NCI-H187 (cell line): ENCODE results near the gene SERPINI2.

Experiments used
- DNase-seq, 2 experiments: peaks; one replicate each; lab custom pipeline; 2025; lab: John Stamatoyannopoulos, UW

SERPINI2 gene, protein sequence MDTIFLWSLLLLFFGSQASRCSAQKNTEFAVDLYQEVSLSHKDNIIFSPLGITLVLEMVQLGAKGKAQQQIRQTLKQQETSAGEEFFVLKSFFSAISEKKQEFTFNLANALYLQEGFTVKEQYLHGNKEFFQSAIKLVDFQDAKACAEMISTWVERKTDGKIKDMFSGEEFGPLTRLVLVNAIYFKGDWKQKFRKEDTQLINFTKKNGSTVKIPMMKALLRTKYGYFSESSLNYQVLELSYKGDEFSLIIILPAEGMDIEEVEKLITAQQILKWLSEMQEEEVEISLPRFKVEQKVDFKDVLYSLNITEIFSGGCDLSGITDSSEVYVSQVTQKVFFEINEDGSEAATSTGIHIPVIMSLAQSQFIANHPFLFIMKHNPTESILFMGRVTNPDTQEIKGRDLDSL

DNA sequence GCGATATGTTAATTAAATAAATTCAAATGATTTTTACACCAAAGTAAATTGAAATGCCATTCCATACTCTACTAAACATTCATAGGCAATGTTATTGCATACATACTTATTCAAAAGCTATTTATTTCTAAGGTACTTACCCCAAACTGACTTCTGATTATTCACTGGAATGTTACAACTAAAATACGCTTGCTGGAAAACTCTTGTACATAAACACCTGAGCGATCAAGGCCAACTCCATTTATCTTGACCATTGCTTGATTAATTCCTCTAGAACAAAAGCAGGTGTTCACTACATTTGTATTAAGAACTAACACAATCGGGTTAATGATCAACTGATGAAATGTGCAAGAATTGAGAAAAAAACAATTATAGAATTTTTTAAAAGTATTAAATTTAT is at the start of gene SERPINI2:
Gene SERPINI2 (minus strand): TSS at position 180 of the 400 bp plus-strand sequence. CDS start 2,208 bp downstream, outside the sequence.
- DNase-seq = no peak

DNA sequence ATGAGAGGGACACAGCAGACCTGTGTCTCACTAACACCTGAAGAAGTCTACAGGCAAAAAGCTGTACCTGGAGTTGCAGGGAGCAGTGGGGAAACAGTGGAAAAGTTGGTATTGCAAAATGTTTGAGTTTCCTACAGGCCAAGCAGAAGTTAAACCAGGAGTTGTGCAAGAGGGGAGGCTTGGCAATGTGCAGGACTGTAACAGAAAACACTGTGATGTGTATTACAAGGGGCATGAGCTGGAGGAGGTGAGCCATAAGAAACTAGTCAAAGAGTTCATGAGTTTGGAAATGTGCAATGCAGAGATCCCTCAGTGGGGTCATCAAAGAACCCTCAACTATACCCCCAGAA is 47.1 kb upstream of the SERPINI2 start:
- DNase-seq = no peak

DNA sequence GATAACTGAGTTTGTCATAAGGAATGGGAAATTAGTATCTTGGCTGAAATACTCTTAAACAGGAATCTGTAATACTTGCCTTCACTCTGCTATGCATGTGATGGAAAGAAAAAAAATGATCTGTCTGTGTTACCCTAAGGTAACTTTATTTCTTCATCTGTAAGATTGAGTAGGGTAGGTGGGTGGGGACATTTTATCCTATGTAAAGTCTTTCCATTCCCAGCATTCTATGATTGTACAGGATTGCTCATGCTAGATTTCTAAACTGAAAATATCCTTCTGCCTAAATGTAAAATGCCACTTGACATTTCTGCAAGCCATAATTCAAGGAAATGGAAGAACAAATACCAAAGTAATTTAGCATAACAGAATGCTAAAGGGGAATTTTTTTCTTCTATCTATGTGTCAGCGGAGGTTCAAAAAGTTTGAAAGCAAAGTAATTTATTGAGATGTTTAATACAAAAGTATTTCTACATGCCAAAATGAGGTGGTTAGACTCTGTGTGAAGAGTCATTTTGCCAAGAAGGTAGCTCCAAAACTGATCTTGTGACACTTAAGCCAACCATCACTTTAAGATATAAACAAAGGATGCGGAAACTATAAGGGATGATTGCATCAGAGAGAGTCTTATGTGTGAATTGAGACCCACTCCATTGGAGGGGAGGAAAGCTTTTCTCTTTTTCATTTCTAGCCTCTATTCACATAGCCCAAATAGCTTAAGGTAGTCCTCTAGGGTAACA is 46.6 kb upstream of the SERPINI2 start:
- DNase-seq = no peak

DNA sequence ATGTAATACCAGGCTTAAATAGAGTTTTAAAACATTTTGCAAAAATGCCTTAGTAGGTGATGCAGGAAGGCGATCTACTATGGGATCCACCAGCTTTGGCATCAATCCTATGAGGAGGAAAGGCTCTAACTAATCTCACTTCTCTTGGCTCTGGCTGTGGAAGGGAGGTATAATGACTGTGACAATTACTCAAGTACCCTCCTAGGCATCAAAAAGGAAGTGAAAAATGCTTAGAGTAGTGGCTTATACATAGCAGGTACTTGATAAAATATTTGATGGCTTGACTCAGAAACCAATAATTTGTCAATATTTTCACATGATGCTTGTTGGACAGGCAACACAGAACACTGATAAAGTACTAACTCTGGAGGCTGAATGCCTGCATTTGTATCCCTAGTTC is 34.1 kb upstream of the SERPINI2 start:
- DNase-seq = no peak

DNA sequence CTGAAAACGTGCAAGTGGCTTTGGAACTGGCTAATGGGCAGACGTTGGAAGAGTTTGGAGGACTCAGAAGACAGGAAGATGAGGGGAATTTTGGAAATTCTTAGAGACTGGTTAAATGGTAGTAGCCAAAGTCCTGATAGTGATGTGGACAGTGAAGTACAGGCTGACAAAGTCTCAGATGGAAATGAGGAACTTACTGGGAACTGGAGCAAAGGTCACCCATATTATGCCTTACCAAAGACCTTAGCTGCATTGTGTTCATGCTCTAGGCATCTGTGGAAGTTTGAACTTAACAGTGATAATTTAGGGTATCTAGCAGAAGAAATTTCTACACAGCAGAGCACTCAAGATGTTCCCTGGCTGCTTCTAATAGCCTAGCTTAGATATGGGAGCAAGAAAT is 28.6 kb upstream of the SERPINI2 start:
- DNase-seq = no peak

GRCh38 chr3:167501941-167502340 is 28.1 kb upstream of the SERPINI2 start:
- DNase-seq = no peak

DNA sequence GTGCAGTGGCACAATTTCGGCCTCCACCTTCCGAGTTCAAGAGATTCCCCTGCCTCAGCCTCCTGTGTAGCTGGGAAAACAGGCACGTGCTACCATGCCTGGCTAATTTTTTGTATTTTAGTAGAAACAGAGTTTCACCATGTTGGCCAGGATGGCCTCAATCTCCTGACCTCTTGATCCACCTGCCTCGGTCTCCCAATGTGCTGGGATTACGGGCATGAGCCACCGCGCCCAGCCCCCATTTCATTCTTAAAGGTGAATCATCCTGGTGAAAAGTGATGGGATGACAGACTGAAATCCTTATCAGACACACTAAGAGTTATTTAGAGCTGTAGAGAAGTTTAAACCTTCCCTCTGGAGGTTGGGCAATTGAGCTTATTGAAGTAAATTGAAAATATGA is 24.1 kb upstream of the SERPINI2 start:
- no peak for DNase-seq

- DNase-seq = no peak
Measured at GRCh38 chr3:167493244-167493643, 19.4 kb upstream of the SERPINI2 start.

DNA sequence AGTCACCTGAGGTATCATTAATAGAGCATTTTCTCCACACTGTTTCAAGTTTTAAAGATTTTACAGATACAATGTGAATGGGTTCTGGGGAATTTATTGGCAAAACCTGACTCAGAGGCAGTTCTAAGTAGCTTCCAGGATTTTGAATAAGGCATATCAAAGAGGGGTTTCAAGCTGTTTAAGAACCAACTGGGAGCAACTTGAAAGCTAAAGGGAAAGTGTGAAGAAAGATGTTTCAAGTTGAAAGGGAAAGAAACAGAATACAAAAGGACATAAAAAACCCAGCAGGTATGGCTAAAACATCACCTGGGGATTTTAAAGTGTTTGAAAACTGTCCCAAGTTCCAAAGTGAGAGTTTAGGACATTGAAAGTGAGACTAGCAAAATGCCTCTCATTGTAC is 17.8 kb upstream of the SERPINI2 start:
- no peak for DNase-seq

DNA sequence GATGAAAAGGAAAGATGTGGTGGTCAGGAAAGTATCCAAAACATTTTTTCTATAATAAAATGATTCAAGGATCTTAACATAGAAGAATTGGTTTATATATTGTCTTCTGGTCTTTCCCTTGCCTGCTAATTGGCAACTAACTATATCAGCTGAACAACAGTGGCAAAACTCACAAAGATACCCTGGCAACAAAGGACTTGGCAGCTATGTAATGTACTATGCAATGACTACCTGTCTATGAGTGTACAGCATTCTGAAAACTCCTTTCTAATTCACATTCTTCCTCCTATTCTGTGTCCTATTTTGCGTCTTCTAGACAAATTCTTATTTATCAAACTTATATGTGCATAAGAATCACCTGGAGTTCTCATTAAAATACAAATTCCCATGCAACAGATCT is 15.7 kb upstream of the SERPINI2 start:
- DNase-seq = no peak

GRCh38 chr3:167487556-167487955 is 13.7 kb upstream of the SERPINI2 start:
- no peak for DNase-seq

DNA sequence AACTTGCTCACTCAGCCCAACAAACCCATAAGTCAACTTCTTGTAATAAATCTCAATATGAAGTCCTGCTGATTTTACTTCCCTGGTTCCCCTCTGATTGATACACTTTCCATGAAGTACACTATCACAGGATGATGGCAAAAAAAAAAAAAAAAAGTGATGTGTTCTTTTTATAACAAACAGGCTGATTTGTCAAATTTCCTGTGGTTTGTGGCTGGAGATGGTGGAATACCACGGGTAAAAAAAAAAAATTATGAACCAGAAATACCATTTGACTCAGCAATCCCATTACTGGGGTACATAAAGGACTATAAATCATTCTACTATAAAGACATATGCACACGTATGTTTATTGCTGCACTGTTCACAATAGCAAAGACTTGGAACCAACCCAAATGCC is 10.7 kb upstream of the SERPINI2 start:
- DNase-seq = no peak

- no peak for DNase-seq
Measured at GRCh38 chr3:167483708-167484475, 10.1 kb upstream of the SERPINI2 start.

DNA sequence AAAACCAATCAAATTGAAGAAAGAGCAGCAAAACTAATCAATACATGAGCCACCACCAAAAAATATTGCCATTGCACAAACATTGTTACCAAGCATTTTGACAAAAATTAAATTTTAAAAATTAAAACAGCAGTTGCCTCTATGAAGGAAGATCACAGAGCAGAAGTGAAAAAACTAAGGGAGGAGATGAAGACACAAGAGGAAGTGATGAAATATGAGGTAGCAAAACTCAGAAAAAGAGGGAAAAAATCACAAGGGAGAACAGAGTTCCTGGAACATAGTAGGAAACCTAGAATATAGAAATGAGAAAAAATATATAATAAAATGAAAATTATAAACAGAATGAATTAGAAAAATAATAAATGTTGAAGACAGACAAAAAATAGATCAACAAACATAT is 7.3 kb upstream of the SERPINI2 start:
- no peak for DNase-seq

- DNase-seq = no peak
Measured at GRCh38 chr3:167480748-167481147, 6.9 kb upstream of the SERPINI2 start.

- no peak for DNase-seq
Measured at GRCh38 chr3:167469381-167469780, 4.5 kb downstream of the SERPINI2 start.

GRCh38 chr3:167467848-167468611 is 5.8 kb downstream of the SERPINI2 start:
- DNase-seq = no peak

DNA sequence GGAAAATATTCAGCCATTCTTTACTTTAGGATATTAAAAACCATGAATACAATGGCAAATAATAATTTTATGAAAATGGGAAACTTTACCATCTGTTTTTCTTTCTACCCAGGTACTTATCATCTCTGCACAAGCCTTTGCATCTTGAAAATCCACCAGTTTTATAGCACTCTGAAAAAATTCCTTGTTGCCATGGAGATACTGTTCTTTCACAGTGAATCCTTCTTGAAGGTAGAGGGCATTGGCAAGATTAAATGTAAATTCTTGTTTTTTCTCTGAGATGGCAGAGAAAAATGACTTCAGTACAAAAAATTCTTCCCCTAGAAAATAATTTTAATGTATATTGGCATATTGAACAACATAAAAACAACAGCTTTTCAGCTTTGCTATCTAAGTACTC is 6.9 kb downstream of the SERPINI2 start:
- DNase-seq = no peak

DNA sequence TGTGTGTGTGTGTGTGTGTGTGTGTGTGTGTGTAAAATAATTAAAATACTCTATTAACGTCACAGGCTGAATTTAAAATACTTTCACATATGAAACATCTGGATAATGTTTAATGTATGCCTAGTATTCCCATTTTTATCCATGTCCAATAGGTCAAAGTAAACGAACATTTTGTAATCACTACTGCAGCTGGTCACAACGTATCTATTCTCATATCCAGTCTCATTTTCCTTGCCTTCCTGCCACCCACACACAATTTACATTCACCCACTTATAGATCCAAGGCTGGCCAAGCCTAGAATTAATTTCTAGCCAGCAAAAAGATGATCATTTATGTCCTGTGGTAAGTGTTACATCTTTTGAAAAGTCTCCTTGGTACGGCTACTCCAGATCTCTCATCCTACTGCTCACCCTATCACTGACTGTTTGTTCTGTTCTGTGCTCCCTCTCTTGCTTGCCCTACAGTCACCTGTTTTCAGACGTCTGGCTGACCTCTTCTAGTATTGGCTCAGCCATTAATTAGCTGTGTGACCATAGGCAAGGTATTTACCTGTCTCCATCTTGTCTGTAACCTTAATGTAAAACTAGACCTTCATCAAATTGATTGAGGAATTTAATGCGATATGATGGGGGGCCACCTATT is 17.6 kb downstream of the SERPINI2 start:
- no peak for DNase-seq

GRCh38 chr3:167453815-167454214 is 20.0 kb downstream of the SERPINI2 start:
- DNase-seq = no peak

- DNase-seq = no peak
Measured at GRCh38 chr3:167451282-167451681, 22.6 kb downstream of the SERPINI2 start.
